Right atrium auricular region (tissue), 2 donors: Measurements from ENCODE around the gene PTPRN2. TPM values are rescaled to one million over a fixed set of nuclear protein-coding genes. Genes with fewer than 3 reads are reported as not detected.

Source experiments
- DNase-seq: peaks from one replicate; pipeline ENCODE4 v3.0.0-alpha.2; 2019; ENCODE audit warnings: low spot score
- H3K27ac ChIP-seq, 2 donors: fragments of 200-600 bp; sonication (generic); 1 replicate in 1 of 2; 2 replicates in 1 of 2; pipeline ENCODE4 v1.5.1; 2016 to 2019
- H3K27me3 ChIP-seq, 2 donors: fragments of 200-600 bp; sonication (generic); one replicate each; pipeline versions ENCODE4 v1.5.1 to v1.6.0; 2017 to 2019
- H3K36me3 ChIP-seq: fragments of 200-600 bp; sonication (generic); one replicate; pipeline ENCODE4 v1.5.1; 2016
- H3K4me1 ChIP-seq, 2 donors: fragments of 200-600 bp; sonication (generic); one replicate each; pipeline versions ENCODE4 v1.5.1 to v1.6.0; 2017 to 2019
- H3K4me3 ChIP-seq, 2 donors: fragments of 200-600 bp; sonication (generic); 1 replicate in 1 of 2; 2 replicates in 1 of 2; pipeline ENCODE4 v1.5.1; 2017 to 2019; ENCODE audit warnings: mild to moderate bottlenecking in 1 of 2, moderate library complexity in 1 of 2
- H3K9me3 ChIP-seq, 2 donors: fragments of 200-600 bp; sonication (generic); one replicate each; pipeline ENCODE4 v1.5.1; 2019
- total RNA-seq, 2 donors: library from RNA; depleted of rRNA; stranded (reverse); fragments of >200 nt; gene quantifications; one replicate each; pipeline ENCODE4 v1.1.0, GENCODE V29; 2016
- TF ChIP-seq, protein P1 (sequence below), 2 donors: fragments of 200-600 bp; sonication (generic); IDR thresholded peaks; one replicate each; pipeline ENCODE4 v1.5.1; 2019; ENCODE audit warnings: antibody characterized with exemption in 2 of 2

The PTPRN2 gene
- total RNA-seq, 2 donors from 2014 or later = 2.6 to 2.7 TPM

GRCh38 chr7:157932498-157933218 is 655.0 kb downstream of the PTPRN2 start:
- Histone ChIP-seq H3K27me3 (no peaks in the 10 kb centered on the region), H3K4me3 (no peak overlapping the region), H3K36me3 (no peaks in the 10 kb centered on the region), H3K9me3 (peaks cover 0 to 12% of the 10 kb centered on the region in 2 donors), H3K4me1 (no peaks in the 10 kb centered on the region), H3K27ac (no peak overlapping the region)
- no peak for DNase-seq
- TF ChIP-seq, protein P1, sequence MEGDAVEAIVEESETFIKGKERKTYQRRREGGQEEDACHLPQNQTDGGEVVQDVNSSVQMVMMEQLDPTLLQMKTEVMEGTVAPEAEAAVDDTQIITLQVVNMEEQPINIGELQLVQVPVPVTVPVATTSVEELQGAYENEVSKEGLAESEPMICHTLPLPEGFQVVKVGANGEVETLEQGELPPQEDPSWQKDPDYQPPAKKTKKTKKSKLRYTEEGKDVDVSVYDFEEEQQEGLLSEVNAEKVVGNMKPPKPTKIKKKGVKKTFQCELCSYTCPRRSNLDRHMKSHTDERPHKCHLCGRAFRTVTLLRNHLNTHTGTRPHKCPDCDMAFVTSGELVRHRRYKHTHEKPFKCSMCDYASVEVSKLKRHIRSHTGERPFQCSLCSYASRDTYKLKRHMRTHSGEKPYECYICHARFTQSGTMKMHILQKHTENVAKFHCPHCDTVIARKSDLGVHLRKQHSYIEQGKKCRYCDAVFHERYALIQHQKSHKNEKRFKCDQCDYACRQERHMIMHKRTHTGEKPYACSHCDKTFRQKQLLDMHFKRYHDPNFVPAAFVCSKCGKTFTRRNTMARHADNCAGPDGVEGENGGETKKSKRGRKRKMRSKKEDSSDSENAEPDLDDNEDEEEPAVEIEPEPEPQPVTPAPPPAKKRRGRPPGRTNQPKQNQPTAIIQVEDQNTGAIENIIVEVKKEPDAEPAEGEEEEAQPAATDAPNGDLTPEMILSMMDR (IDR thresholded peaks at IDR 0.05) = no peak

GRCh38 chr7:157930926-157931466 is 656.6 kb downstream of the PTPRN2 start:
- DNase-seq = no peak
- no peak overlapping the region for H3K4me3 ChIP-seq
- TF ChIP-seq, protein P1 (IDR thresholded peaks at IDR 0.05) = no peak
- no peak overlapping the region for H3K27ac ChIP-seq
- H3K36me3 ChIP-seq = no peaks in the 10 kb centered on the region
- H3K4me1 ChIP-seq = no peaks in the 10 kb centered on the region
- no peaks in the 10 kb centered on the region for H3K27me3 ChIP-seq
- peaks cover 0 to 12% of the 10 kb centered on the region in 2 donors for H3K9me3 ChIP-seq

DNA sequence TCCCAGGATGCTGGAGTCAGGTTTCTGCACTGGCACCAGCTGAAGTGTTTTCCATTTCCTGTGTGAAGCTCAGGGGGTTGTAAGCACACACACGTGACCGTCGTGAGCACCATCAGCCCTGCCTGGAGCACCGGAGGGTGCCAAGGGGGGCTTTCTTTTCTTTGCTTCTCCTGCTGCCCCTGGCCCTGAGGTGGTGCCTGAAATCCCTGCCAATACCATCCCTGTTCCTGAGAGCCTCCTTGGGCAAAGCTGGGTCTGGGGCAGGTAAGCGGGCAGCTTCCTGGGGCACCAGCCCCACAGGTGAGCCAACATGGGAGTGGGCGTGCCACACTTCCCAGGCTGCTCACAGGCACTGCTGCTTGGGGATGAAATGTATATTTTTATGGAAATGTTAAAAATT is 657.2 kb downstream of the PTPRN2 start:
- no peaks in the 10 kb centered on the region for H3K36me3 ChIP-seq
- TF ChIP-seq, protein P1 (IDR thresholded peaks at IDR 0.05) = no peak

DNA sequence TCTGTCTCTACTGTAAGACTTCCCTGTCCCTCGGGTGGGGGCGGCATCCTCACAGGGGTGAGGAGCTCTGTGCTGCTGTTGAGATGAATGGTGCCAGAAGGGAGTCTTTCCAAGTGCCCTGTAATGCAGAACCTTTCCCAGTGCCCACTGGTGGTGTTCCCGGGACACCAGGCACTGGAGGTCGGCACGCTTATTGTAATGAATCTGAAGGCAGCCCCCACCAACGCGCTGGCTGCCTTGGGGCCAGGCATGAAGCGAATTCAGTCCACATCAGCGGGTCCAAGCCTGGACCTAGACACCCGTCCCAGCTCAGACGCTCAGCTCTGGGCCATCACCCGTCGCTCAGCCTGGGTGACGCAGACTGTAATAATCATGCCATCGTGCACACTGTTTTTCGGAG is 658.0 kb downstream of the PTPRN2 start:
- H3K4me3 ChIP-seq = no peak overlapping the region
- peaks cover 0 to 12% of the 10 kb centered on the region in 2 donors for H3K9me3 ChIP-seq
- TF ChIP-seq, protein P1 (IDR thresholded peaks at IDR 0.05) = no peak
- no peaks in the 10 kb centered on the region for H3K4me1 ChIP-seq
- H3K27me3 ChIP-seq = no peaks in the 10 kb centered on the region
- H3K27ac ChIP-seq = no peak overlapping the region
- DNase-seq = no peak
- no peaks in the 10 kb centered on the region for H3K36me3 ChIP-seq

More for the DNA sequence above, 657.2 kb downstream of the PTPRN2 start:
- peaks cover 0 to 12% of the 10 kb centered on the region in 2 donors for H3K9me3 ChIP-seq
- H3K4me3 ChIP-seq = no peak overlapping the region
- no peaks in the 10 kb centered on the region for H3K4me1 ChIP-seq
- H3K27me3 ChIP-seq = no peaks in the 10 kb centered on the region
- DNase-seq = no peak
- H3K27ac ChIP-seq = no peak overlapping the region

- peaks cover 0 to 12% of the 10 kb centered on the region in 2 donors for H3K9me3 ChIP-seq
- H3K36me3 ChIP-seq = no peaks in the 10 kb centered on the region
- no peak overlapping the region for H3K4me3 ChIP-seq
- no peaks in the 10 kb centered on the region for H3K27me3 ChIP-seq
- H3K27ac ChIP-seq = no peak overlapping the region
- H3K4me1 ChIP-seq = no peaks in the 10 kb centered on the region
- DNase-seq = no peak
- TF ChIP-seq, protein P1 (IDR thresholded peaks at IDR 0.05) = no peak
These were observed 658.7 kb downstream of the PTPRN2 start for GRCh38 chr7:157928808-157929425.
